ENCODE results near the gene CCDC188. TPM values are rescaled to one million over a fixed set of nuclear protein-coding genes. Genes with fewer than 3 reads are reported as not detected.
"Not testable (repeated sequence)": the region's sequence is repeated elsewhere in the genome, so short reads cannot be mapped to it uniquely, and the experiment has no call there.

Gene CCDC188
- total and polyA plus RNA-seq, 4 experiments from 2014 or later = not detected

DNA sequence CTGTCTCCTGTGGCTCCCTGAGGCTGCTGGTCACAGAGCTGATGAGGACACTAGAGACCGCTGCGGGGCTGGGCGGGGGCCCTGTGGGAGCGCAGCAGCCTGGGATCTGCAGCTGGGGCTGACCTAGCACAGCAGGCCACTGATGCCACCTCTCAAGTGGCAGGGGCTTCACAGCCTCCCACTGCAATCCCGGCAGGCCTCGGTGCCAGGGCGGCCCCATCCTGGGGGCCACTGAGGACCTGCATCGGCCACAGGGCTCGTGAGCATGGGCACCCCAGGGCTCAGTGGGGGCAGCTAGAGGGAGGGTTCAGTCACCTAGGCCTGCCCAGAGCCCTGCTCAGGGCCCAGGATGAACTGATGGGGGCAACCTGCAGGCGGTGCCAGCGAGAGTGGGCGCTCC is 14.6 kb upstream of the CCDC188 start:
- H3K36me3 ChIP-seq (ENCODE audit: insufficient read depth, low read length) = no peaks in the 10 kb centered on the region
- ChIA-PET CTCF (ENCODE audit: partially characterized antibody) (no interaction called here), POLR2A (ENCODE audit: partially characterized antibody) (no interaction called here)
- Mint-ChIP-seq H3K4me1 (peaks cover 0 to 1% (median 0%) of the 10 kb centered on the region in 4 donors), H3K36me3 (no peaks in the 10 kb centered on the region), H3K9me3 (peaks cover 0 to 4% (median 0%) of the 10 kb centered on the region in 8 donors), H3K27me3 (no peaks in the 10 kb centered on the region), H3K4me3 (no peak overlapping the region), H3K27ac (no peak overlapping the region)
- no peaks in the 10 kb centered on the region for H3K9me3 ChIP-seq (ENCODE audit: control insufficient read depth in 1 of 2, low read length in 2 of 2)
- no peak for DNase-seq
- H3K27me3 ChIP-seq (ENCODE audit: insufficient read depth, low read length) = no peaks in the 10 kb centered on the region
- H3K4me3 ChIP-seq (ENCODE audit: low read length in 2 of 2) = no peak overlapping the region
- H3K27ac ChIP-seq (ENCODE audit: low read depth, low read length) = no peak overlapping the region
- intact Hi-C loops (cut with micrococcal nuclease) = no loop called here
- no peaks in the 10 kb centered on the region for H3K4me1 ChIP-seq (ENCODE audit: insufficient read depth, low read length)

DNA sequence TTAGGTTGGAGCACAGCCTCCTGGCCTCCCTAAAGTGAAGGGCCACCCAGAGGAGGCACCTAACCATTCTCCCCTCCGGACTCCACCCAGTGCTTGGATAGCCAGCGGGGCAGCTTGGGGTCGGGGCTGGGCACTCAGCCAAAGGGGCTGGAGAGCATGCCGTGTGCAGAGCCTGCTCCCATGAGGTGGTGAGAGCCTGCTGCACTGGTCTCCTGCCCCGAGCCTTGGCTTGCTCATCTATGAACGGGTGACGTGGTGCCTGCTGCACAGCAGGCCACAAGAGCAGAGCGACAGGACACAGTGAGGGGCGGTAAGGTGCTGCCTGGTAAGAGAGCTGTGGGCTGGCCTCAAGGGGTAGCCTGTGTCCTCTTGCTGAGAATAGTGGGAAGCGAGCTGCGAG is 14.0 kb upstream of the CCDC188 start:
- Histone ChIP-seq H3K27ac (ENCODE audit: low read depth, low read length) (no peak overlapping the region), H3K36me3 (ENCODE audit: insufficient read depth, low read length) (no peaks in the 10 kb centered on the region), H3K27me3 (ENCODE audit: insufficient read depth, low read length) (no peaks in the 10 kb centered on the region), H3K4me1 (ENCODE audit: insufficient read depth, low read length) (no peaks in the 10 kb centered on the region), H3K4me3 (ENCODE audit: low read length in 2 of 2) (no peak overlapping the region), H3K9me3 (ENCODE audit: control insufficient read depth in 1 of 2, low read length in 2 of 2) (no peaks in the 10 kb centered on the region)
- intact Hi-C loops (cut with micrococcal nuclease) = no loop called here
- ChIA-PET POLR2A (ENCODE audit: partially characterized antibody) (no interaction called here), CTCF (ENCODE audit: partially characterized antibody) (no interaction called here)
- H3K4me1 Mint-ChIP-seq = peaks cover 0 to 1% (median 0%) of the 10 kb centered on the region in 4 donors
- no peak overlapping the region for H3K4me3 Mint-ChIP-seq
- H3K36me3 Mint-ChIP-seq = no peaks in the 10 kb centered on the region
- DNase-seq = no peak
- no peaks in the 10 kb centered on the region for H3K27me3 Mint-ChIP-seq
- H3K27ac Mint-ChIP-seq = no peak overlapping the region
- peaks cover 0 to 4% (median 0%) of the 10 kb centered on the region in 8 donors for H3K9me3 Mint-ChIP-seq

DNA sequence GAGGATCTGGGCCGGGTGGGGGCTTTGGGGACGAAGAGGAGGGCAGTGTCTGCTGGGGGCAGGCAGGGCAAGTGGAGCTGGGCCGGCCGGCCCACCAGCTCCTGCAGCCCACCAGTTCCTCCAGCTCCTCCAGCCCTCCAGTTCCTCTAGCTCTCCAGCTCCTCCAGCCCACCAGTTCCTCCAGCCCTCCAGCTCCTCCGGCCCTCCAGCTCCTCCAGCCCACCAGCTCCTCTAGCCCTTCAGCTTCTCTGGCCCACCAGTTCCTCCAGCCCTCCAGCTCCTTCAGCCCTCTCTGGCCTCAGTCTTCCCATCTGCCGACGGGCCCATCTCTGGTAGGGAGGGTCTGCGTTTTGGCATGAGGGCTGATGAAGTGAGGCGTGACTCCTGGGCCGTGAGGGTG is 9.2 kb upstream of the CCDC188 start:
- Mint-ChIP-seq H3K27ac (no peak overlapping the region), H3K4me1 (peaks cover 0 to 5% (median 3%) of the 10 kb centered on the region in 4 donors), H3K9me3 (peaks cover 0 to 4% (median 0%) of the 10 kb centered on the region in 8 donors), H3K27me3 (peaks cover 0 to 3% of the 10 kb centered on the region in 2 donors), H3K36me3 (no peaks in the 10 kb centered on the region), H3K4me3 (no peak overlapping the region)
- Histone ChIP-seq H3K9me3 (ENCODE audit: control insufficient read depth in 1 of 2, low read length in 2 of 2) (no peaks in the 10 kb centered on the region), H3K4me3 (ENCODE audit: low read length in 2 of 2) (no peak overlapping the region), H3K4me1 (ENCODE audit: insufficient read depth, low read length) (no peaks in the 10 kb centered on the region), H3K36me3 (ENCODE audit: insufficient read depth, low read length) (no peaks in the 10 kb centered on the region), H3K27me3 (ENCODE audit: insufficient read depth, low read length) (no peaks in the 10 kb centered on the region), H3K27ac (ENCODE audit: low read depth, low read length) (no peak overlapping the region)
- ChIA-PET POLR2A (ENCODE audit: partially characterized antibody) (no interaction called here), CTCF (ENCODE audit: partially characterized antibody) (interaction anchor here (0.8 to 1.5 kb wide), 3 partner anchors 51 to 83 kb away, joined by 3 to 7 read pairs (median 4); no protein-coding TSS in a partner anchor)
- intact Hi-C loops (cut with micrococcal nuclease) = no loop called here
- DNase-seq = no peak

DNA sequence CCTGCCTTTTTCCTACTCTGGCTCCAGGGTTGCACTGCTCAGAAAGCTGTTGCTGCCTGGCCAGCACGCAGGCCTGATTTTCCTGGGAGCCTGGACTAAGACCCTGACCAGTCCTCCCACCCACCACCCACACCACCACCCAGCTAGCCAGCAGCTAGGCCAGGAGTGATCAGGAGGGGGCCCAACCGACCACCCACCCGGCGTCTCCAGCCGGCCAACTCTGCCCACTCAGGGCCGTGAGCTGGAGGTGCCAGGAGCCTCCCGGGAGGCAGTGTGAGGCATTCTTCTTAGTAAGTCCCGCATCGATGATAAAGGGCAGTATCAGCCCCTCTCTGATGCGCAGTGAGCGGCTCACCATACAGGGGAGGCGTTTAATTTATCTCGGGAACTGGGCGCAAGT is 8.7 kb upstream of the CCDC188 start:
- H3K27ac ChIP-seq (ENCODE audit: low read depth, low read length); H3K27me3 ChIP-seq (ENCODE audit: insufficient read depth, low read length); H3K27ac Mint-ChIP-seq; H3K4me3 Mint-ChIP-seq; H3K4me3 ChIP-seq (ENCODE audit: low read length in 2 of 2); H3K4me1 Mint-ChIP-seq; H3K9me3 ChIP-seq (ENCODE audit: control insufficient read depth in 1 of 2, low read length in 2 of 2); H3K36me3 ChIP-seq (ENCODE audit: insufficient read depth, low read length); H3K9me3 Mint-ChIP-seq; H3K36me3 Mint-ChIP-seq; H3K4me1 ChIP-seq (ENCODE audit: insufficient read depth, low read length); H3K27me3 Mint-ChIP-seq; POLR2A ChIA-PET (ENCODE audit: partially characterized antibody); DNase-seq: not testable (repeated sequence)
- intact Hi-C loops (cut with micrococcal nuclease) = loop anchor here (5.0 kb wide), 1 partner anchor 583 kb away; no protein-coding TSS in a partner anchor
- CTCF ChIA-PET (ENCODE audit: partially characterized antibody) = interaction anchor here (0.8 to 1.5 kb wide), 4 partner anchors 51 to 124 kb away, joined by 3 to 7 read pairs (median 4); no protein-coding TSS in a partner anchor

DNA sequence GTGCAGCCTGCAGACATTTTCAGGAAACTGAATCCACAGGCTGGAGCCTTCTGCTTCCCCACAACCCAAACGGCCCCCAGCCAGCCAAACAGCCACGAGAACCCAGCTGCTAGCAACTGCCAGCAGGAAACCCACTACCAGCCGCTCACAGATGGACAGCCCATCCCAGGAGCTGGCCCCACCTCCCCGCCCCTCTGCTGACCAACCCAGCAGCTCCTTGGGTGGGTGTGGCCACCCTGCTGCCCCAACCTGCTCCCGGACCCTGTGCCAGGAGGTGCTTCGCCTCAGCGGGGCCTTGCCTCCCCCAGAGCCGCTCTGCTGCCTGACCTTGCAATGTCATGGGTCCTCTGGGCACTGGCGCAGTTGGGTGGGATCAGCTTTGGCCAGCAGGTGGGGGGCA is 8.2 kb upstream of the CCDC188 start:
- peaks cover 0 to 4% (median 0%) of the 10 kb centered on the region in 8 donors for H3K9me3 Mint-ChIP-seq
- ChIA-PET CTCF (ENCODE audit: partially characterized antibody) (interaction anchor here (0.9 to 1.5 kb wide), 2 partner anchors 79 to 124 kb away, joined by 4 to 7 read pairs; no protein-coding TSS in a partner anchor), POLR2A (ENCODE audit: partially characterized antibody) (no interaction called here)
- DNase-seq = no peak
- no peaks in the 10 kb centered on the region for H3K27me3 ChIP-seq (ENCODE audit: insufficient read depth, low read length)
- no peaks in the 10 kb centered on the region for H3K36me3 Mint-ChIP-seq
- H3K9me3 ChIP-seq (ENCODE audit: control insufficient read depth in 1 of 2, low read length in 2 of 2) = no peaks in the 10 kb centered on the region
- H3K4me1 ChIP-seq (ENCODE audit: insufficient read depth, low read length) = no peaks in the 10 kb centered on the region
- no peak overlapping the region for H3K27ac Mint-ChIP-seq
- no peaks in the 10 kb centered on the region for H3K36me3 ChIP-seq (ENCODE audit: insufficient read depth, low read length)
- H3K4me3 ChIP-seq (ENCODE audit: low read length in 2 of 2) = no peak overlapping the region
- H3K27ac ChIP-seq (ENCODE audit: low read depth, low read length) = no peak overlapping the region
- no peak overlapping the region for H3K4me3 Mint-ChIP-seq
- intact Hi-C loops (cut with micrococcal nuclease) = loop anchor here (5.0 kb wide), 1 partner anchor 583 kb away; no protein-coding TSS in a partner anchor
- H3K4me1 Mint-ChIP-seq = peaks cover 0 to 5% (median 2%) of the 10 kb centered on the region in 4 donors
- H3K27me3 Mint-ChIP-seq = peaks cover 0 to 3% of the 10 kb centered on the region in 2 donors

DNA sequence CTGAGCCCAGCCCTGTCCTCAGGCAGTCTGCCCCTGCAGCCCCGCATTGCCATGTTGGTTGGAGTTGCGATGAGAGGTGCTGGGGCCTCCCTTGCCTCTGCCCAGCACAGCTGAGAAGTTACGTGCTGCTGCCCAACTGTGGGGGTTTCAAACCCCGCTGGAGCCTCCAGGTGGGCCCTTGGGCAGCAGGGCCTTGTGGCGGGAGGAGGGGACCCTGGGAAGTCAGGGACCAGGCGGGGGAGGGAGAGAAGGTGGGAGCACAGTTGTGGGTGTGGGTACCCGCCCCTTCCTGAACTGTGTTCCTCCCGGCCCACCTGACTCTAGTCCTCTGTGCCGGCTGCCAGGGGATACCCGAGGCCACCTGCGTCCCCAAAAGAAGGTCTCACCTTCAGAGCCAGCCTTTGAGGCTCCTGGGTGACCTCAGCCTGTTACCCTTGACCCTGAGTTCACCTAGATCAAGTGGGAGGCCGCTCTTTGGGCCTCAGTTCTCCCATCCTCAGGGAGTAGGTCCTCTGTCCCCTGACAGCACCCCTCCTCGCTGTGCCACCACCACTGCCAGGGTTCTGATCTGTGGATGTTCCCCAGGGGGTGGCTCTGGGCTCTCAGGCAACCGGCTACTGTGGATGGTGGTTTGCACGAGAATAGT is 7.7 kb upstream of the CCDC188 start:
- H3K36me3 Mint-ChIP-seq = no peaks in the 10 kb centered on the region
- peaks cover 0 to 2% (median 0%) of the 10 kb centered on the region in 8 donors for H3K9me3 Mint-ChIP-seq
- Histone ChIP-seq H3K36me3 (ENCODE audit: insufficient read depth, low read length) (no peaks in the 10 kb centered on the region), H3K27me3 (ENCODE audit: insufficient read depth, low read length) (no peaks in the 10 kb centered on the region), H3K4me1 (ENCODE audit: insufficient read depth, low read length) (no peaks in the 10 kb centered on the region), H3K9me3 (ENCODE audit: control insufficient read depth in 1 of 2, low read length in 2 of 2) (no peaks in the 10 kb centered on the region), H3K27ac (ENCODE audit: low read depth, low read length) (no peak overlapping the region), H3K4me3 (ENCODE audit: low read length in 2 of 2) (no peak overlapping the region)
- peaks cover 0 to 5% (median 2%) of the 10 kb centered on the region in 4 donors for H3K4me1 Mint-ChIP-seq
- intact Hi-C loops (cut with micrococcal nuclease) = loop anchor here (5.0 kb wide), 1 partner anchor 584 kb away; no protein-coding TSS in a partner anchor
- CTCF ChIA-PET (ENCODE audit: partially characterized antibody) = interaction anchor here (0.9 kb wide), 1 partner anchor 125 kb away, joined by 4 read pairs; no protein-coding TSS in a partner anchor
- H3K27me3 Mint-ChIP-seq = peaks cover 0 to 3% of the 10 kb centered on the region in 2 donors
- DNase-seq = no peak
- no peak overlapping the region for H3K27ac Mint-ChIP-seq
- POLR2A ChIA-PET (ENCODE audit: partially characterized antibody) = no interaction called here
- H3K4me3 Mint-ChIP-seq = no peak overlapping the region

DNA sequence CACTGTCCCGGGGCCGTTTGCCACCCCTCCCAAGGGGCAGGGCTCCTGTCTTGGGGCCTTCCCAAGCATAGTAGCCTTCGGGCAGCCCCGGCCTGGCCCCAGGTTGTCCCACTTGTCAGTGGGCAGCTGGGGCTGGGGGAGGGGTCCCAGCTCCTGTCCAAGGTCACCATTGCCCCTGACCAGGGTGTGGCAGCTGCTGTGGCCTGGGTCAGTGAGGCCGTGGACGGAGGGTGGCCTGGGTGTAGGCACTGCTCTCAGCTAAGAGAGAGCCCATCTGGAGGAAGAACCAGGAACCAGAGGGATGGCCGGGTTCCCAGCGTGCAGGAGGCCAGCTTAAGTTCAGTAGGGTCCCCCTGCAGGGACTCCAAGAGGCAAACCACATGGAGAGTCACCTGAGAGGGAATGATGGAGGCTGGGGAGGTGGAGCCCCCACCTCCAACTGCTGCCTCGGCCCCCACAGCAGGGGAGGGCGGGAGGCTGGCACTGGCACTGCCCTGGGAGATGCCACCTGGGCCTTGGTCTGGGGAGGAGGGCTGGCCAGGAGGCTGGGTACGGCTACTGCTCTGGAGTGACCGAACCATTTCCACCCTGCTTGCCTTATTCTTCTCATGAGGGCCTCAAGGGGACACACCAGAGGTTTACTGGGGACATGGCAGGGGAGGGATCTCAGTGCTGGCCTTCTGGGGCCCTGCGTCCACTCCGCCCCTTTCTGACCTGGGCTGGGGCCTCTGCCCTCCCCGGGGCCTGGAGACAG is 6.8 kb upstream of the CCDC188 start:
- no peak overlapping the region for H3K4me3 Mint-ChIP-seq
- H3K9me3 Mint-ChIP-seq = peaks cover 0 to 2% (median 0%) of the 10 kb centered on the region in 8 donors
- intact Hi-C loops (cut with micrococcal nuclease) = loop anchor here (1.0 to 5.0 kb wide), 4 partner anchors 111 to 585 kb away; partner anchors contain the start of gene RTN4R
- Histone ChIP-seq H3K36me3 (ENCODE audit: insufficient read depth, low read length) (no peaks in the 10 kb centered on the region), H3K9me3 (ENCODE audit: control insufficient read depth in 1 of 2, low read length in 2 of 2) (no peaks in the 10 kb centered on the region), H3K27me3 (ENCODE audit: insufficient read depth, low read length) (no peaks in the 10 kb centered on the region), H3K4me1 (ENCODE audit: insufficient read depth, low read length) (no peaks in the 10 kb centered on the region), H3K27ac (ENCODE audit: low read depth, low read length) (no peak overlapping the region), H3K4me3 (ENCODE audit: low read length in 2 of 2) (no peak overlapping the region)
- POLR2A ChIA-PET (ENCODE audit: partially characterized antibody) = interaction anchor here (0.7 to 1.1 kb wide), 3 partner anchors 9 to 81 kb away, joined by 3 to 4 read pairs (median 3); no protein-coding TSS in a partner anchor
- no peaks in the 10 kb centered on the region for H3K36me3 Mint-ChIP-seq
- H3K27ac Mint-ChIP-seq = no peak overlapping the region
- H3K4me1 Mint-ChIP-seq = peaks cover 0 to 5% (median 2%) of the 10 kb centered on the region in 4 donors
- CTCF ChIA-PET (ENCODE audit: partially characterized antibody) = interaction anchor here (0.7 to 3.0 kb wide), 14 partner anchors 17 to 299 kb away, joined by 3 to 31 read pairs (median 4); no protein-coding TSS in a partner anchor
- no peak for DNase-seq
- peaks cover 0 to 3% of the 10 kb centered on the region in 2 donors for H3K27me3 Mint-ChIP-seq

All from CD4-positive, alpha-beta memory T cell (primary cell).